Gastroesophageal sphincter (tissue), 4 donors: ENCODE results near the gene GLB1L2. TPM values are rescaled to one million over a fixed set of nuclear protein-coding genes. Genes with fewer than 3 reads are reported as not detected.

Source experiments
- ATAC-seq: fragments of 150-250 bp; one replicate; pipeline ENCODE4 v1.9.1; 2016; ENCODE audit warnings: mild to moderate bottlenecking, moderate library complexity
- H3K27ac ChIP-seq, 4 donors: fragments of 200-600 bp; sonication (generic) in 3 of 4; 1 replicate in 3 of 4; 2 replicates in 1 of 4; pipeline ENCODE4 v1.5.1; 2016 to 2019
- H3K27me3 ChIP-seq: fragments of 200-600 bp; sonication (generic); one replicate; pipeline ENCODE4 v1.5.1; 2019
- H3K36me3 ChIP-seq, 2 donors: fragments of 200-600 bp; sonication (generic); one replicate each; pipeline ENCODE4 v1.5.1; 2019; ENCODE audit warnings: control low read depth in 1 of 2
- H3K4me1 ChIP-seq, 3 donors: fragments of 200-600 bp; sonication (generic); 1 replicate in 2 of 3; 2 replicates in 1 of 3; pipeline ENCODE4 v1.5.1; 2016 to 2019; ENCODE audit warnings: control low read depth in 2 of 3
- H3K4me3 ChIP-seq, 2 donors: fragments of 200-600 bp; sonication (generic); one replicate each; pipeline ENCODE4 v1.5.1; 2019; ENCODE audit warnings: mild to moderate bottlenecking in 1 of 2, moderate library complexity in 1 of 2
- H3K9me3 ChIP-seq, 3 donors: fragments of 200-600 bp; sonication (generic); one replicate each; pipeline ENCODE4 v1.5.1; 2017 to 2019; ENCODE audit warnings: control low read depth in 2 of 3
- CTCF ChIP-seq, 4 experiments: fragments of 200-600 bp in 2 of 4; fragments of 450-650 bp in 2 of 4; sonication (generic) in 1 of 4; IDR thresholded peaks; one replicate each; pipeline ENCODE4 v1.5.1; 2017 to 2019; ENCODE audit warnings: antibody characterized with exemption in 4 of 4, mild to moderate bottlenecking in 2 of 4, moderate library complexity in 2 of 4
- EP300 ChIP-seq: sonication (generic); formaldehyde crosslinking; IDR thresholded peaks from one replicate; pipeline ENCODE4 v1.6.1; 2017; ENCODE audit warnings: antibody characterized with exemption, mild to moderate bottlenecking
- POLR2A ChIP-seq, 2 donors: fragments of 450-650 bp; IDR thresholded peaks; one replicate each; pipeline ENCODE4 v1.6.1; 2017; ENCODE audit warnings: antibody characterized with exemption in 2 of 2, mild to moderate bottlenecking in 2 of 2, moderate library complexity in 1 of 2
- POLR2AphosphoS5 ChIP-seq: sonication (generic); formaldehyde crosslinking; IDR thresholded peaks from one replicate; pipeline ENCODE4 v1.6.1; 2017; ENCODE audit warnings: antibody characterized with exemption
- WGBS, 2 donors: methylation state at CpG; one replicate each; pipeline ENCODE4 v1.1.5; 2018; ENCODE audit warnings: low coverage in 1 of 2; 5-methylcytosine and 5-hydroxymethylcytosine counted together
- total RNA-seq, 4 donors: library from RNA; depleted of rRNA; stranded (reverse); fragments of >200 nt; gene quantifications; one replicate each; pipeline ENCODE4 v1.1.0, GENCODE V29; 2016

GLB1L2 gene
- total RNA-seq, 4 donors from 2014 or later: 3.8 to 9.7 (median 8.6) TPM

GRCh38 chr11:134410766-134411165 lies 79.0 kb downstream of the GLB1L2 start:
- Histone ChIP-seq H3K9me3 (no peaks in the 10 kb centered on the region), H3K27ac (no peak overlapping the region), H3K27me3 (peaks cover 92% of the 10 kb centered on the region), H3K36me3 (no peaks in the 10 kb centered on the region), H3K4me1 (peaks cover 0 to 27% (median 10%) of the 10 kb centered on the region in 3 donors), H3K4me3 (no peak overlapping the region)
- WGBS, 2 donors: 44% methylated on average over 3 of the region's 5 CpGs; no CpG with 5 or more reads in 1 of the 2 donors
- ATAC-seq: no peak
- TF ChIP-seq EP300 (no peak), POLR2A (IDR thresholded peaks at IDR 0.05) (no peak), CTCF (IDR thresholded peaks at IDR 0.05) (no peak), POLR2AphosphoS5 (no peak)

GRCh38 chr11:134412203-134413042 lies 80.6 kb downstream of the GLB1L2 start, which contains the start of gene B3GAT1:
Gene B3GAT1 (minus strand): TSS chr11:134412242. CDS start chr11:134387659, 24,583 bp downstream.
- TF ChIP-seq POLR2A (IDR thresholded peaks at IDR 0.05): no peak
- no peak for TF ChIP-seq POLR2AphosphoS5
- TF ChIP-seq CTCF (IDR thresholded peaks at IDR 0.05): no peak
- no peak for TF ChIP-seq EP300
- Histone ChIP-seq H3K27me3 (peaks cover 92% of the 10 kb centered on the region), H3K4me1 (peaks cover 0 to 27% (median 10%) of the 10 kb centered on the region in 3 donors), H3K36me3 (no peaks in the 10 kb centered on the region), H3K4me3 (peak within 1 kb of the TSS; percentile 15 to 55), H3K27ac (no peak within 1 kb of the TSS), H3K9me3 (no peaks in the 10 kb centered on the region)
- ATAC-seq: no peak
- 0% methylated on average over 2 to 3 of the region's 94 CpGs for WGBS, 2 donors

GRCh38 chr11:134413043-134413825 lies 81.4 kb downstream of the GLB1L2 start:
- WGBS, 2 donors: 0 to 23% methylated on average over 3 to 6 of the region's 22 CpGs
- Histone ChIP-seq H3K27me3 (peaks cover 94% of the 10 kb centered on the region), H3K4me1 (peaks cover 0 to 27% (median 10%) of the 10 kb centered on the region in 3 donors), H3K36me3 (no peaks in the 10 kb centered on the region), H3K27ac (no peak overlapping the region), H3K4me3 (peak overlapping the region in 1 of 2 donors; percentile 55), H3K9me3 (no peaks in the 10 kb centered on the region)
- TF ChIP-seq CTCF (IDR thresholded peaks at IDR 0.05) (no peak), EP300 (no peak), POLR2AphosphoS5 (no peak), POLR2A (IDR thresholded peaks at IDR 0.05) (no peak)
- ATAC-seq: no peak

- H3K27ac ChIP-seq: no peak overlapping the region
- H3K4me1 ChIP-seq: peaks cover 0 to 27% (median 10%) of the 10 kb centered on the region in 3 donors
- 20 to 40% methylated on average over 6 to 10 of the region's 18 CpGs for WGBS, 2 donors
- H3K9me3 ChIP-seq: no peaks in the 10 kb centered on the region
- no peak for TF ChIP-seq POLR2AphosphoS5
- TF ChIP-seq CTCF (IDR thresholded peaks at IDR 0.05): no peak
- TF ChIP-seq POLR2A (IDR thresholded peaks at IDR 0.05): no peak
- no peak for TF ChIP-seq EP300
- H3K4me3 ChIP-seq: no peak overlapping the region
- H3K27me3 ChIP-seq: peaks cover 99% of the 10 kb centered on the region
- no peak for ATAC-seq
- H3K36me3 ChIP-seq: no peaks in the 10 kb centered on the region
Measured at GRCh38 chr11:134413826-134414731, 82.3 kb downstream of the GLB1L2 start.
